A673 (cell line): ENCODE results near the gene GBE1.
"Not testable (repeated sequence)": the region's sequence is repeated elsewhere in the genome, so short reads cannot be mapped to it uniquely, and the experiment has no call there.

Experiments used
- EZH2 ChIP-seq: fragments of 200-600 bp; sonication (generic); IDR thresholded peaks from 2 replicates; pipeline ENCODE4 v1.6.1; 2017; ENCODE audit warnings: borderline replicate concordance, low read depth, mild to moderate bottlenecking, mixed read lengths, antibody characterized with exemption, low read length; ENCODE audit not compliant: poor library complexity, severe bottlenecking
- TF ChIP-seq, protein P1 (sequence below): fragments of 300-800, 200-600 bp; sonication (generic); conservative IDR thresholded peaks from 2 replicates; pipeline ENCODE4 v1.5.1; 2017; ENCODE audit warnings: low read depth, mild to moderate bottlenecking, antibody characterized with exemption, low read length, moderate library complexity, mixed read lengths

DNA sequence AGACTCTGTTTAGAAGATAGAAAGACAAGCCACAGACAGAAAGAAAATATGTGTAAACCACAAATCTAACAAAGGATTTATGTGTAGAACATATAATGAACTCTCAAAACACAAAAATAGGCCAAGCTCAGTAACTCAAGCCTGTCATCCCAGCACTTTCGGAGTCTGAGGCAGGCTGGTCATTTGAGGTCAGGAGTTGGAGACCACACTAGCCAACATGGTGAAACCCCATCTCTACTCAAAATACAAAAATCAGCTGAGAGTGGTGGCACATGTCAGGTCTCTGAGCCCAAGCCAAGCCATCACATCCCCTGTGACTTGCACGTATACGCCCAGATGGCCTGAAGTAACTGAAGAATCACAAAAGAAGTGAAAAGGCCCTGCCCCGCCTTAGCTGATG lies 14.2 kb downstream of the GBE1 start:
- TF ChIP-seq, protein P1, sequence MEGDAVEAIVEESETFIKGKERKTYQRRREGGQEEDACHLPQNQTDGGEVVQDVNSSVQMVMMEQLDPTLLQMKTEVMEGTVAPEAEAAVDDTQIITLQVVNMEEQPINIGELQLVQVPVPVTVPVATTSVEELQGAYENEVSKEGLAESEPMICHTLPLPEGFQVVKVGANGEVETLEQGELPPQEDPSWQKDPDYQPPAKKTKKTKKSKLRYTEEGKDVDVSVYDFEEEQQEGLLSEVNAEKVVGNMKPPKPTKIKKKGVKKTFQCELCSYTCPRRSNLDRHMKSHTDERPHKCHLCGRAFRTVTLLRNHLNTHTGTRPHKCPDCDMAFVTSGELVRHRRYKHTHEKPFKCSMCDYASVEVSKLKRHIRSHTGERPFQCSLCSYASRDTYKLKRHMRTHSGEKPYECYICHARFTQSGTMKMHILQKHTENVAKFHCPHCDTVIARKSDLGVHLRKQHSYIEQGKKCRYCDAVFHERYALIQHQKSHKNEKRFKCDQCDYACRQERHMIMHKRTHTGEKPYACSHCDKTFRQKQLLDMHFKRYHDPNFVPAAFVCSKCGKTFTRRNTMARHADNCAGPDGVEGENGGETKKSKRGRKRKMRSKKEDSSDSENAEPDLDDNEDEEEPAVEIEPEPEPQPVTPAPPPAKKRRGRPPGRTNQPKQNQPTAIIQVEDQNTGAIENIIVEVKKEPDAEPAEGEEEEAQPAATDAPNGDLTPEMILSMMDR: not testable (repeated sequence)
- TF ChIP-seq EZH2: not testable (repeated sequence)
